Measurements from ENCODE around the gene RPL31.

The RPL31 gene

GRCh38 chr2:101001691-101002561 lies at the start of gene RPL31:
Gene RPL31, plus strand, starts transcription at chr2:101002289. Its CDS starts 413 bp downstream, at chr2:101002702.
- peak; percentile 95 for DNase-seq (ENCODE audit: low read depth)

- DNase-seq (ENCODE audit: low read depth) = no peak
These were observed 49.6 kb upstream of the RPL31 start for GRCh38 chr2:100952512-100952911.

GRCh38 chr2:100953406-100954043 lies 48.6 kb upstream of the RPL31 start:
- DNase-seq (ENCODE audit: low read depth) = no peak

GRCh38 chr2:100954044-100954420 lies 48.1 kb upstream of the RPL31 start:
- no peak for DNase-seq (ENCODE audit: low read depth)

GRCh38 chr2:100955226-100955625 lies 46.9 kb upstream of the RPL31 start:
- DNase-seq (ENCODE audit: low read depth) = no peak

- DNase-seq (ENCODE audit: low read depth) = no peak
These were observed 46.0 kb upstream of the RPL31 start for GRCh38 chr2:100956081-100956480.

- no peak for DNase-seq (ENCODE audit: low read depth)
These were observed 44.0 kb upstream of the RPL31 start for GRCh38 chr2:100957996-100958653.

- DNase-seq (ENCODE audit: low read depth) = no peak
These were observed 42.7 kb upstream of the RPL31 start for GRCh38 chr2:100959225-100959880.

GRCh38 chr2:100960688-100961087 lies 41.4 kb upstream of the RPL31 start:
- DNase-seq (ENCODE audit: low read depth) = no peak

- no peak for DNase-seq (ENCODE audit: low read depth)
These were observed 39.6 kb upstream of the RPL31 start for GRCh38 chr2:100962366-100963025.

GRCh38 chr2:100963026-100963375 lies 39.1 kb upstream of the RPL31 start:
- no peak for DNase-seq (ENCODE audit: low read depth)

- DNase-seq (ENCODE audit: low read depth) = no peak
These were observed 37.9 kb upstream of the RPL31 start for GRCh38 chr2:100964222-100964621.

- DNase-seq (ENCODE audit: low read depth) = no peak
These were observed 37.4 kb upstream of the RPL31 start for GRCh38 chr2:100964681-100965169.

GRCh38 chr2:100965596-100965995 lies 36.5 kb upstream of the RPL31 start:
- no peak for DNase-seq (ENCODE audit: low read depth)

- DNase-seq (ENCODE audit: low read depth) = no peak
These were observed 34.4 kb upstream of the RPL31 start for GRCh38 chr2:100967716-100968115.

GRCh38 chr2:100968146-100969145 lies 33.6 kb upstream of the RPL31 start:
- DNase-seq (ENCODE audit: low read depth) = no peak

GRCh38 chr2:100969998-100970397 lies 32.1 kb upstream of the RPL31 start:
- no peak for DNase-seq (ENCODE audit: low read depth)

GRCh38 chr2:100971221-100971620 lies 30.9 kb upstream of the RPL31 start:
- DNase-seq (ENCODE audit: low read depth) = no peak

GRCh38 chr2:100972452-100972851 lies 29.6 kb upstream of the RPL31 start:
- DNase-seq (ENCODE audit: low read depth) = no peak

GRCh38 chr2:100974712-100975520 lies 27.2 kb upstream of the RPL31 start:
- DNase-seq (ENCODE audit: low read depth) = no peak
